Transverse colon (tissue), 4 donors: ENCODE results near the gene MOGAT1.

ENCODE experiments used
- POLR2A ChIP-seq: fragments of 450-650 bp; IDR thresholded peaks from one replicate; pipeline ENCODE4 v1.6.1; 2016; ENCODE audit warnings: antibody characterized with exemption, mild to moderate bottlenecking, moderate library complexity
- POLR2AphosphoS5 ChIP-seq, 3 donors: sonication (generic); formaldehyde crosslinking; IDR thresholded peaks; one replicate each; pipeline ENCODE4 v1.6.1; 2016; ENCODE audit warnings: antibody characterized with exemption in 3 of 3
- TF ChIP-seq, protein P1 (sequence below), 5 experiments: fragments of 200-600 bp in 3 of 5; fragments of 450-650 bp in 2 of 5; sonication (generic) in 3 of 5; IDR thresholded peaks; 1 replicate in 2 of 5; 2 replicates in 3 of 5; pipeline ENCODE4 v1.5.1; 2016 to 2017; ENCODE audit warnings: antibody characterized with exemption in 5 of 5, inconsistent platforms in 3 of 5, mild to moderate bottlenecking in 2 of 5, moderate library complexity in 1 of 5

DNA sequence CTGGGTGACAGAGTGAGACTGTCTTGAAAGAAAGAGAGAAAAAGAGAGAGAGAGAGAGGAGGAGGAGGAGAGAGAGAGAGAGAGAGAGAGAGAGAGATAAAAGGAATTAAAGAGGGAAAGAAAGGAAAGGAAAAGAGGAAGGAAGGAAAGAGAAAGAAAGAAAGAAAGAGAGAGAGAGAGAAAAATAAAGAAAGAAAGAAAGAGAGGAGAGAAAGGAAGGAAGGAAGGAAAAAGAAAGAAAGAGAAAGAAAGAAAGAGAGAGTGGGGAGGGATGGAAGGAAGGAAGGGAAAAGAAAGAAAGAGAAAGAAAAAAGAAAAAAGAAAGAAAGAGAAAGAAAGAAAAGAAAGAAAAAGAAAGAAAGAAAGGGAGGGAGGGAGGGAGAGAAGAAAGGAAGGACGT is 29.8 kb downstream of the MOGAT1 start:
- TF ChIP-seq, protein P1, sequence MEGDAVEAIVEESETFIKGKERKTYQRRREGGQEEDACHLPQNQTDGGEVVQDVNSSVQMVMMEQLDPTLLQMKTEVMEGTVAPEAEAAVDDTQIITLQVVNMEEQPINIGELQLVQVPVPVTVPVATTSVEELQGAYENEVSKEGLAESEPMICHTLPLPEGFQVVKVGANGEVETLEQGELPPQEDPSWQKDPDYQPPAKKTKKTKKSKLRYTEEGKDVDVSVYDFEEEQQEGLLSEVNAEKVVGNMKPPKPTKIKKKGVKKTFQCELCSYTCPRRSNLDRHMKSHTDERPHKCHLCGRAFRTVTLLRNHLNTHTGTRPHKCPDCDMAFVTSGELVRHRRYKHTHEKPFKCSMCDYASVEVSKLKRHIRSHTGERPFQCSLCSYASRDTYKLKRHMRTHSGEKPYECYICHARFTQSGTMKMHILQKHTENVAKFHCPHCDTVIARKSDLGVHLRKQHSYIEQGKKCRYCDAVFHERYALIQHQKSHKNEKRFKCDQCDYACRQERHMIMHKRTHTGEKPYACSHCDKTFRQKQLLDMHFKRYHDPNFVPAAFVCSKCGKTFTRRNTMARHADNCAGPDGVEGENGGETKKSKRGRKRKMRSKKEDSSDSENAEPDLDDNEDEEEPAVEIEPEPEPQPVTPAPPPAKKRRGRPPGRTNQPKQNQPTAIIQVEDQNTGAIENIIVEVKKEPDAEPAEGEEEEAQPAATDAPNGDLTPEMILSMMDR (IDR thresholded peaks at IDR 0.05): no peak
- no peak for TF ChIP-seq POLR2AphosphoS5 (IDR thresholded peaks at IDR 0.05)
- TF ChIP-seq POLR2A: no peak
